Heart left ventricle (tissue), 13 donors: Measurements from ENCODE around the gene NAA50.

Experiments used
- CTCF ChIP-seq, 12 donors: fragments of 200-600 bp; sonication (generic) in 4 of 12; IDR thresholded peaks; one replicate each; pipeline versions ENCODE4 v1.5.0 to v1.8.0; 2018 to 2022; ENCODE audit warnings: antibody characterized with exemption in 12 of 12, mild to moderate bottlenecking in 5 of 12
- POLR2A ChIP-seq, 2 donors: fragments of 450-650 bp; IDR thresholded peaks; one replicate each; pipeline ENCODE4 v1.6.1; 2017; ENCODE audit warnings: antibody characterized with exemption in 2 of 2, mild to moderate bottlenecking in 2 of 2, moderate library complexity in 2 of 2
- donor health status: ischemic (EF 13 %, LVEDD 7.1; RV severe dilation, severe dysfunction).
- donor health status: DM: no; HTN: yes; CAD: no.
- donor health status: DM: no; HTN: no; CAD: no.
- donor health status: ischemic (EF 25% LVEDD 6.9; RV normal size, moderate dysfunction).
- donor health status: ischemic (EF 25% LVEDD 5.7; RV mildly dilated, moderate dysfunction).
- donor health status: ischemic (EF 35%, LVEDD 5.7; RV mildly dilated, moderate dysfunction).
- donor health status: nonischemic (EF 11% LVEDD 7.7; RV severe dilation, severe dysfunction).
- donor health status: DM: yes; HTN: yes; CAD: no.
- donor health status: PGD.
- donor health status: ischemic (EF 29% LVEDD 5.4; RV normal size, mild dysfunction).
- donor health status: nonischemic (EF 23%, LVEDD 6.1; RV moderate dilation, normal function).

GRCh38 chr3:113751141-113751540 is 5.1 kb upstream of the NAA50 start:
- TF ChIP-seq CTCF (IDR thresholded peaks at IDR 0.05): no peak
- TF ChIP-seq POLR2A (IDR thresholded peaks at IDR 0.05): no peak
